Heart left ventricle (tissue), 16 donors: Measurements from ENCODE around the gene LRRC23. TPM values are rescaled to one million over a fixed set of nuclear protein-coding genes. Genes with fewer than 3 reads are reported as not detected.
A peak's percentile ranks its signal among the peaks of the same experiment; 100 is the strongest.

Source experiments
- ATAC-seq, 4 donors: fragments of 200-7000 bp; cut with Tn5 transposase; one replicate each; pipeline ENCODE4 v1.9.1; 2020 to 2022; ENCODE audit warnings: moderate library complexity in 4 of 4, mild to moderate bottlenecking in 3 of 4, moderate number of reproducible peaks in 1 of 4
- DNase-seq, 5 donors: peaks; one replicate each; pipeline ENCODE4 v3.0.0-alpha.2; 2020
- H3K27ac ChIP-seq, 12 donors: fragments of 200-600 bp; sonication (generic) in 4 of 12; one replicate each; pipeline versions ENCODE4 v1.5.0 to v1.8.0; 2016 to 2022; ENCODE audit warnings: mild to moderate bottlenecking in 2 of 12
- H3K27me3 ChIP-seq, 9 donors: fragments of 200-600 bp; sonication (generic) in 2 of 9; one replicate each; pipeline versions ENCODE4 v1.5.1 to v1.8.0; 2016 to 2022; ENCODE audit warnings: mild to moderate bottlenecking in 3 of 9
- H3K36me3 ChIP-seq, 9 donors: fragments of 200-600 bp; sonication (generic) in 2 of 9; one replicate each; pipeline versions ENCODE4 v1.5.0 to v1.8.0; 2018 to 2022; ENCODE audit warnings: mild to moderate bottlenecking in 2 of 9
- H3K4me1 ChIP-seq, 12 donors: fragments of 200-600 bp; sonication (generic) in 4 of 12; one replicate each; pipeline versions ENCODE4 v1.5.0 to v1.8.0; 2016 to 2022; ENCODE audit warnings: mild to moderate bottlenecking in 3 of 12
- H3K4me3 ChIP-seq, 12 donors: fragments of 200-600 bp; sonication (generic) in 4 of 12; one replicate each; pipeline versions ENCODE4 v1.5.0 to v1.8.0; 2017 to 2022; ENCODE audit warnings: mild to moderate bottlenecking in 9 of 12, moderate library complexity in 4 of 12
- H3K9me3 ChIP-seq, 12 donors: fragments of 200-600 bp; sonication (generic) in 4 of 12; one replicate each; pipeline versions ENCODE4 v1.5.0 to v1.8.0; 2016 to 2022; ENCODE audit warnings: mild to moderate bottlenecking in 1 of 12
- CTCF ChIP-seq, 12 donors: fragments of 200-600 bp; sonication (generic) in 4 of 12; IDR thresholded peaks; one replicate each; pipeline versions ENCODE4 v1.5.0 to v1.8.0; 2018 to 2022; ENCODE audit warnings: antibody characterized with exemption in 12 of 12, mild to moderate bottlenecking in 5 of 12
- POLR2A ChIP-seq, 2 donors: fragments of 450-650 bp; IDR thresholded peaks; one replicate each; pipeline ENCODE4 v1.6.1; 2017; ENCODE audit warnings: antibody characterized with exemption in 2 of 2, mild to moderate bottlenecking in 2 of 2, moderate library complexity in 2 of 2
- WGBS, 4 donors: extraction: QIAGEN DNeasy Blood & Tissue Kit in 2 of 4; methylation state at CpG; one replicate each; pipeline versions ENCODE4 v1.1.5 to v1.1.7; 2013 to 2018; 5-methylcytosine and 5-hydroxymethylcytosine counted together
- intact Hi-C, 10 donors: fragments of 100-400 bp; cut with DNase I; formaldehyde crosslinking; loops; one replicate each; pipeline versions ENCODE4 v1.11.1 to v1.14.2; 2022
- polyA plus RNA-seq, 2 donors: library from polyadenylated mRNA; stranded (reverse); fragments of 200-250 nt; gene quantifications; one replicate each; pipeline ENCODE4 v1.2.3, GENCODE V29; 2013
- total RNA-seq, 9 donors: library from RNA; depleted of rRNA in 2 of 9; stranded (reverse); fragments of >200 nt in 2 of 9; fragmentation: NEBNext Ultra II Directional in 3 of 9; extraction: Animal tissue kit (Norgen Biotek cat#: 25700) in 3 of 9; gene quantifications; one replicate each; pipeline versions ENCODE4 v1.1.0 to v1.2.4, GENCODE V29; 2016 to 2023
- donor health status: ischemic (EF 13 %, LVEDD 7.1; RV severe dilation, severe dysfunction).
- donor health status: healthy with polysubstance abuse.
- donor health status: DM: no; HTN: yes; CAD: no.
- donor health status: DM: no; HTN: no; CAD: no.
- donor health status: ischemic (EF 25% LVEDD 6.9; RV normal size, moderate dysfunction).
- donor health status: ischemic (EF 25% LVEDD 5.7; RV mildly dilated, moderate dysfunction).
- donor health status: healthy.
- donor health status: DM: yes; HTN: yes; CAD: no.
- donor health status: ischemic (EF 35%, LVEDD 5.7; RV mildly dilated, moderate dysfunction).
- donor health status: nonischemic (EF 11% LVEDD 7.7; RV severe dilation, severe dysfunction).
- donor health status: DM: yes; HTN: yes; CAD: no.
- donor health status: PGD.
- donor health status: ischemic (EF 29% LVEDD 5.4; RV normal size, mild dysfunction).
- donor health status: nonischemic (EF 23%, LVEDD 6.1; RV moderate dilation, normal function).

The LRRC23 gene
- total and polyA plus RNA-seq, 11 donors = 8.2 to 15.3 (median 11.3) TPM

GRCh38 chr12:6923851-6924250 is 19.2 kb downstream of the LRRC23 start:
- Histone ChIP-seq H3K27ac (peak overlapping the region in 10 of 12 donors; percentile 44 to 98 (median 96)), H3K36me3 (peaks cover 0 to 8% (median 0%) of the 10 kb centered on the region in 9 donors), H3K27me3 (no peaks in the 10 kb centered on the region), H3K4me1 (peaks cover 4 to 54% (median 32%) of the 10 kb centered on the region in 12 donors), H3K4me3 (peak overlapping the region in 1 of 12 donors; percentile 23), H3K9me3 (no peaks in the 10 kb centered on the region)
- 48 to 60% (median 52%) methylated on average over 6 of the region's 6 CpGs for WGBS, 4 donors
- ATAC-seq = no peak
- TF ChIP-seq CTCF (IDR thresholded peaks at IDR 0.05) (no peak), POLR2A (IDR thresholded peaks at IDR 0.05) (no peak)
- peak in 2 of 5 donors; percentile 27 for DNase-seq
- intact Hi-C loops = loop anchor here in 4 of 10 donors (1.0 to 5.0 kb wide), 5 partner anchors 15 to 168 kb away; partner anchors contain the start of genes C1R (in 3 of the 4) and C12orf57 (in 1 of the 4)

GRCh38 chr12:6925239-6925539 is 20.6 kb downstream of the LRRC23 start:
- Histone ChIP-seq H3K9me3 (no peaks in the 10 kb centered on the region), H3K36me3 (peaks cover 0 to 6% (median 0%) of the 10 kb centered on the region in 9 donors), H3K4me1 (peaks cover 12 to 67% (median 44%) of the 10 kb centered on the region in 12 donors), H3K27me3 (no peaks in the 10 kb centered on the region), H3K4me3 (peak overlapping the region in 4 of 12 donors; percentile 70 to 98 (median 91)), H3K27ac (peak overlapping the region; percentile 87 to 98 (median 96))
- ATAC-seq = peak in 1 of 4 donors; percentile 1
- intact Hi-C loops = loop anchor here in 4 of 10 donors (1.0 to 5.0 kb wide), 6 partner anchors 14 to 187 kb away; partner anchors contain the start of genes C12orf57 (in 1 of the 4) and SPSB2 (in 1 of the 4)
- WGBS, 4 donors = 18 to 25% (median 22%) methylated on average over 1 of the region's 1 CpG
- no peak for DNase-seq
- TF ChIP-seq CTCF (IDR thresholded peaks at IDR 0.05) (no peak), POLR2A (IDR thresholded peaks at IDR 0.05) (no peak)

- intact Hi-C loops = loop anchor here in 4 of 10 donors (1.0 to 5.0 kb wide), 6 partner anchors 13 to 187 kb away; partner anchors contain the start of genes C12orf57 (in 1 of the 4) and SPSB2 (in 1 of the 4)
- peaks cover 0 to 6% (median 0%) of the 10 kb centered on the region in 9 donors for H3K36me3 ChIP-seq
- ATAC-seq (peak; percentile 49 to 63 (median 54)), DNase-seq (peak; percentile 78 to 84 (median 79))
- WGBS, 4 donors = 6 to 12% (median 8%) methylated on average over 8 of the region's 8 CpGs
- peak overlapping the region in 11 of 12 donors; percentile 53 to 98 (median 78) for H3K4me3 ChIP-seq
- H3K27me3 ChIP-seq = no peaks in the 10 kb centered on the region
- H3K4me1 ChIP-seq = peaks cover 12 to 69% (median 46%) of the 10 kb centered on the region in 12 donors
- H3K27ac ChIP-seq = peak overlapping the region; percentile 87 to 98 (median 96)
- no peaks in the 10 kb centered on the region for H3K9me3 ChIP-seq
- TF ChIP-seq CTCF (IDR thresholded peaks at IDR 0.05) = no peak
- TF ChIP-seq POLR2A (IDR thresholded peaks at IDR 0.05) = peak in 1 of 2 donors; percentile 34
Observed at GRCh38 chr12:6925540-6926279, 21.1 kb downstream of the LRRC23 start.
